Esophagus muscularis mucosa (tissue), 4 donors: ENCODE results near the gene CTSZ.

Source experiments
- CTCF ChIP-seq, 3 experiments: fragments of 200-600 bp in 2 of 3; fragments of 450-650 bp in 1 of 3; sonication (generic) in 2 of 3; IDR thresholded peaks; one replicate each; pipeline ENCODE4 v1.5.1; 2017 to 2019; ENCODE audit warnings: antibody characterized with exemption in 3 of 3, mild to moderate bottlenecking in 2 of 3, moderate library complexity in 1 of 3
- EP300 ChIP-seq: sonication (generic); formaldehyde crosslinking; IDR thresholded peaks from one replicate; pipeline ENCODE4 v1.6.1; 2017; ENCODE audit warnings: antibody characterized with exemption
- POLR2A ChIP-seq: fragments of 450-650 bp; IDR thresholded peaks from one replicate; pipeline ENCODE4 v1.6.1; 2017; ENCODE audit warnings: antibody characterized with exemption, moderate library complexity, mild to moderate bottlenecking, low read depth
- POLR2AphosphoS5 ChIP-seq, 2 donors: sonication (generic); formaldehyde crosslinking; IDR thresholded peaks; one replicate each; pipeline ENCODE4 v1.6.1; 2017; ENCODE audit warnings: antibody characterized with exemption in 2 of 2

- no peak for TF ChIP-seq CTCF (IDR thresholded peaks at IDR 0.05)
- no peak for TF ChIP-seq POLR2A
- TF ChIP-seq EP300 = no peak
- no peak for TF ChIP-seq POLR2AphosphoS5 (IDR thresholded peaks at IDR 0.05)
Measured at GRCh38 chr20:59040667-59041066, 33.6 kb upstream of the CTSZ start.
